Caki2 (cell line): ENCODE results near the gene KRTAP12-4. TPM values are rescaled to one million over a fixed set of nuclear protein-coding genes. Genes with fewer than 3 reads are reported as not detected.
"Not testable (repeated sequence)": the region's sequence is repeated elsewhere in the genome, so short reads cannot be mapped to it uniquely, and the experiment has no call there.

Experiments used
- DNase-seq: peaks from one replicate; pipeline ENCODE4 v3.0.0-alpha.2; 2015; ENCODE audit warnings: low read depth
- in situ Hi-C: cut with HindIII; loops from 2 replicates; pipeline ENCODE4 v1.10.0; 2016; ENCODE audit warnings: low sequenced_read_pairs, low pct_unique_long_range_greater_than_20kb, mixed read lengths
- total RNA-seq: library from RNA; depleted of rRNA; stranded (reverse); fragments of >200 nt; shearing (Covaris generic); gene quantifications from 2 replicates; pipeline ENCODE4 v1.2.3, GENCODE V29; 2014; ENCODE audit warnings: low replicate concordance; rRNA removed

The KRTAP12-4 gene, protein sequence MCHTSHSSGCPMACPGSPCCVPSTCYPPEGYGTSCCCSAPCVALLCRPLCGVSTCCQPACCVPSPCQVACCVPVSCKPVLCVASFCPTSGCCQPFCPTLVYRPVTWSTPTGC
- not detected in 2 replicates for total RNA-seq

DNA sequence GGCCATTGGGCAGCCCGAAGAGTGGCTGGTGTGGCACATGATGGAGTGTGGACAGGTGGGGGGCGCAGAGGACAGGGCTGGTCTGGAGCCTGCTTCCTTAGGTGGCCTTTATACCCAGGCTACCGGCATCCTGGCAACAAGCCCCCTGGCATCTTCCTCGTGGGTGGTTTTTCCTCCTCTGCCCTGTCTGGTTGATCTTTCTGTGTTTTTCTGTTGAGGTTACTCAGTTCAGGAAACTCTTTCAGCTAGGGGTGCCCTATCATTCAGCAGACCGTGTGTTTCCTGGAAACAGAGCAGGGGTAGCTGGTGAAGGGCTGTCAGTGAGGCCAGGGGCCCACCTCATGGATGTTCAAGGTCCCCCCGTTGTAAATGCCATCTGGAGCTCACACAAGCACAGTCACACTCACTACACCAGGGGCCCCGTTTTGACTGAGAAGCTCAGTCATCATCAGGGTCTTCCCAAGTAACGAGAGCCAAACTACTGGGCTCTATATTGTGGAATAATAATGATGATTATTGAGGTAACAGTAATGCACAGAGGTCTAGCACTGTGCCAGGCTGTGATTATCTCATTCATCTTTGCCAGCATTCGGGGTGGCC, at the start of gene KRTAP12-4:
KRTAP12-4 (minus strand) TSS at position 84 of the 600 bp plus-strand sequence; CDS start at position 39, 45 bp downstream.
- DNase-seq = no peak
- in situ Hi-C loops = no loop called here

DNA sequence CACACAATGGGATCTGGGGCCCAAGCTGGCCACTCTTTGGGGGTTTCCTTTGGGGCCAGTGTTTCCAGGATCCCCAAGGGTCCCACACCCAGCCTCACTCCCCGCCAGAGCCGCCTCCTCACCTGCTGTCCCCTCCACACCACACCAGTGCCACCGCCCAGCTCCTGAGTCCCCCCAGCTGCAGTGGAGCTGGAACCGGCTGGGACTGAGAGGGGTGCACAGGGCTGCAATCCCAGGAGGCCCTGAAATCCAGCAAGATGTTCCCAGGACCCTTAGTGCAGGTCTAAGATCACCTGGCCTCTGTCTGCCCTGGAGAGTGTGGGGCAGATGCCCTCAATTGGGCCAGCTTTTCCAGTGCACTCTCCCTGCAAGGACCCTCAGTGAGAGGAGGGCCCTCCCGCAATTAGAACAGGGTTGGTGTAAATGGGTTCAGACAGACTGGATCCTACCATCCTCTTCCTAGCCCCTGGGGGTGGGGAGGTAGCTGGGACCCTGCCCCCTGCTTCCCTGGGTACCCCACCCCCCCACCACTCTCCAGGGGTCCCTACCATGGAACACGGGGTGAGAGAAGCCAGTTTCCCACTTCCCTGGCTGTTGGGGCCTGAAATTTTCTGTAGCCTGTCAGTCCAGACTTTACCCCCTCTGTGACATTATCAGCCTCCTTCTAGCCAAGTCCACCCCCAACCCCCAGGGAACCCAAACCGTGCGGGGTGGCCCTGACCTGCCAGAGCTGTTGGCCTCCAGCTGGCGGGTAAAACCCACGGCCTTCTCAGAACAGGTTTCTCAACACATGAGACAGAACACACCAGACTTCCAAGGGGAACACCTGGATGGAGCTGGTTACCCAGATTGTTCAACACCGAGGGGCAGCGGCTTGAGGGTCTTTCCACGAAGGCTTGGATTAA, 49.5 kb upstream of the KRTAP12-4 start:
- in situ Hi-C loops = no loop called here
- no peak for DNase-seq

DNA sequence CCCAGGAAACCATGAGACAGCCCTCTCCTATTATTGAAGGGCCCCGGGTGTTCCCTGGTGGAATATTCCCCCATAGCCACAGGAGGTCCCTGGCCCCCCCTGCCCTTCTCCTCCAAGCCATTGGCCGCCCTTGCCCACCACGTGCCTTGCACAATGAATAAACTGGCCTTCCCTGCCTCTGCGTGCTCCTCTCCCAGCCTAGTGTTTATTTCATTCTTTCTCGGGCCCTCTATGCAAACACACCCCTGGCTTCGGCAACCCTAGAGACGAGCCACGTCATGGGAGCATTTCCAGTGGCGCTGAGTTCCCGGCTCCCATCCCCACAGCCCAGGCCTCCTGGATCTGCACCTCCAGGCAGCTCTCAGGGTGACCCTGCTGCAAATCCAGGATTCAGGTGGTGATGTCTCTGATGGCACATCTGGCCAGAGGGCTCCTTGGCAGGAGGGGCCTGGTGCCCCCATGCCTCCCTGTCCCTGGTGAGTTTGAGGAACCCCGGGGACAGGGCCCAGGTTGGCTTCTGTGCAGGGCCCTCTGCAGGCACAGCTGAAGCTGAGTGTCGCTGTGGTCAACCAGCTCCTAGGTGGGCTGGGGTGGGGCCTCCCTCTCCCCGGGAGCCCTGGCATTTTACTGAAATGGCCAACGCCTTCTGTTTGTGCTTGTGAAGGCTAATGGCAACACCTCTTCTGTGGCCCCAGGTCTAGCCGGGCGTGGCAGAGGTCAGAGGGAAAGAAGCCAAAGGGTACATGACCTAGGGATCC, 48.7 kb upstream of the KRTAP12-4 start:
- no peak for DNase-seq
- in situ Hi-C loops = no loop called here

DNA sequence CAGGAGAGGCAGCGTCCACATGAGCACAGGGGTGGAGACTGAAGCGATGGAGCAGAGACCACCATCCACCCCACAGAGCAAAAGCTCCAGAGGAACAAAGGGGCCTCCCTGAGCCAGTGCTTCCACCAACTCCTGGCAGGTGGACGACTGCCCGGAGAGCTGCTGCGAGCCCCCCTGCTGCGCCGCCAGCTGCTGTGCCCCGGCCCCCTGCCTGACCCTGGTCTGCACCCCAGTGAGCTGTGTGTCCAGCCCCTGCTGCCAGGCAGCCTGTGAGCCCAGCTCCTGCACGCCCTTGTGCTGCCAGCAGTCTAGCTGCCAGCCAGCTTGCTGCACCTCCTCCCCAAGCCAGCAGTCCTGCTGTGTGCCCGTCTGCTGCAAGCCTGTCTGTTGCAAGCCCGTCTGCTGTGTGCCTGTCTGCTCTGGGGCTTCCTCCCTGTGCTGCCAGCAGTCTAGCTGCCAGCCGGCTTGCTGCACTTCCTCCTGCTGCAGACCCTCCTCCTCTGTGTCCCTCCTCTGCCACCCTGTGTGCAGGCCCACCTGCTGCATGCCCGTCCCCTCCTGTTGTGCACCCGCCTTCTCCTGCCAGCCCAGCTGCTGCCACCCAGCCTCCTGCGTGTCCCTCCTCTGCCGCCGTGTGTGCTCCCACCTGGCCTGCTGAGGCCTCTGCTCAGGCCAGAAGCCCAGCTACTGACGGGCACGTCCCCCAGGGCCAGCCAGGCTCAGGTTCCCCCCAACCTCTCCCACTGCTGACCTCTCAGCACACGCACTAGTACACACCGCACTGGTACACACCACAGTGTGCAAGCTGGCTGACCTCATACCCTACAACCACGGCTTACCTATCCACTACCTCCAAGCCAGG, 47.9 kb upstream of the KRTAP12-4 start:
- no peak for DNase-seq
- in situ Hi-C loops = no loop called here

DNA sequence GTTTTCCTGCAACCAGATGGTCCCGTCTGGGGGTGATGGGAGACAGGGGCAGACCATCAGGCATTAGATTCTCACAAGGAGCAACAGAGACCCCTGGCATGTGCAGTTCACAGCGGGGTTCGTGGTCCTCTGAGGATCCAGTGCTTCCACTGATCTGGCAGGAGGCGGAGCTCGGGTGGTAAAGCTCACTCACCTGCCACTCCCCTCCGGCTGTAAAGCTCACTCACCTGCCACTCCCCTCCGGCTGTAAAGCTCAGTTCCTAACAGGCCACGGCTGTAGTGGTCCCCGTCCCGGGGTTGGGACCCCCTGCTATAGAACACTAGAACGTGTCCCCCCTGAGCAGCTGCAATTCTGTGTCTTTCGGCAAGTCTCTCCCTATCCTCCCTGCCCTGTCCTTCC, 47.1 kb upstream of the KRTAP12-4 start:
- no peak for DNase-seq
- in situ Hi-C loops = no loop called here

DNA sequence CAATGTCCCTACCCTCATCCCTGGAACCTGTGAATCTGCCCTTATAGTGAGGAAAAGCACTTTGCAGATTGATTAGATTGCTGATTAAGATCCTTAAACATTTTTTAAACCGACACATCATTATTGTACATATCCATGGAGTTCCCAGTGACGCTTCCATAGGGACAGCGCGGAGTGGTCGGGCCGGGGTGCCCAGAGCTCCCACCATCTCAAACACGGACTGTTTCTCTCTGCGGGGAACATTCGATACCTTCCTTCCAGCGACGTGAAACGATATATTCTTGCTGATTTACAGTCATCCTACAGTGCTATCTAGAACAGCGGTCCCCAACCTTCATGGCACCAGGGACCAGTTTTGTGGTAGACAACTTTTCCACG, 46.6 kb upstream of the KRTAP12-4 start:
- no peak for DNase-seq
- in situ Hi-C loops = no loop called here

DNA sequence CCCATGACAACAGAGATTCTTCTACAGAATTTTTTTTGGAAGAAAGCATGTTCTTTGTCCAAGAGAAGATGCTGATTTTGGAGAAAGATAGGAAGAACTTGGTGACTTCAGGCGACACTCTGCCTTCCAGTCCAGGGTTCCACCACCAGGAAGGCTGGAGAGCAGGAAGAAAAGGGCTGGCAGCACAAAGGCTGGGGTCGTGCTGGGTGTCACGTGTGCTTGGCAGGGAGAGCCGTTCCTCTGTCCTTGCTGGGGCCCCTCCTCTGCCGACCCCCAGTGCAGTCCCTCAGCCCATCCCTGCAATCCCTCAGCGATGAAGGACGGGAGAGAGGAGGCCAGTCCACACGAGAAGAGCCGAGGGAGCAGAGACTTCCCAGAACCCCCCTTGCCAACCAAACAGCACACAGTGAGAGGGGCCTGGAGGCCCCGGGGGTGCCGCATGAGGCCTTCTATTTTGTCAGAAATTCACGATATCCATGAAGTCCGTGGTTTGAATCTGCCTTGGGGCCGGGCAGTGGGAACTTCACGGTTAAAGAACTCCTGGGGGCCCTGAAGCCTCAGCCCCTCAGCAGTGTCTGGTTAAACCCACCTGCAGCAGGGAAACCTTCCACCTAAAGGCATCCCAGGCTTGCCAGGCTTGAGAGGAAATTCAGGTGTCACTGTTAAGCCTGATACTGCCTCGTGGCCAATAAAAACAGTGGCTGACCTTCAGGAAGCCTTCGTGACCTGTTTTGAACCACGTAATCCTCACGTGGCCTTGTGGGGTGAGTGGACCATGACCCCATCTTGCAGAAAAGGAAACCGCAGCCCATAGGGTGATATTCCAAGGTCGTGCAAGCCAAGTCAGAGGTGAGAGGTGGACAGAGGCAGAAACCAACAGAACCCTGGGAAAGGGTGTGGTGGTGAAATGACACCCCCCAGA, 45.9 kb upstream of the KRTAP12-4 start:
- DNase-seq = no peak
- in situ Hi-C loops = no loop called here

DNA sequence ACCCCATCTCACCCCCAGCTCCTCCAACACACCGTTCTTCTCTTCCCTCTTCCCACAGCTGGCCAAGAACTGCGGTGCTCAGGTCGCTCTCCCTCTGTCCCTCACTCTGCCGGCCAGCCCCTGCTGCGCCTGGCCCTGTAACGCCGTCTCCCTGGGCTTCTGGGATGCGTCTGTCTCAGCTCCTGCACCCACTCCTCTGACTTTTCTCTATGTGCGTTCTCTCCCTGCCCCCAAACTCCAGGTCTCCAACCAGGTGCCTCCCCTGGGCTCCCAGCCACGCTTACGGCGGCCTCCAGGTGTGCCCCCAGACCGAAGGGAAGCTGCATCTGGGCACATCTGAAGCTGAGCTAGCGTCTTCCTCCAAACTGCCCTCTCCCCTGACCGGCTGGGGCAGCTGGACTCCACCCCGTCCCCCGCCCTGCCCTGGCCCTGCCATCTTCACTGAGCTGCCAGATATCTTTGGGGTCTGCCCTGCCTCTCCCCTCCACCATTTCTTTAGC, 45.1 kb upstream of the KRTAP12-4 start:
- in situ Hi-C loops = no loop called here

DNA sequence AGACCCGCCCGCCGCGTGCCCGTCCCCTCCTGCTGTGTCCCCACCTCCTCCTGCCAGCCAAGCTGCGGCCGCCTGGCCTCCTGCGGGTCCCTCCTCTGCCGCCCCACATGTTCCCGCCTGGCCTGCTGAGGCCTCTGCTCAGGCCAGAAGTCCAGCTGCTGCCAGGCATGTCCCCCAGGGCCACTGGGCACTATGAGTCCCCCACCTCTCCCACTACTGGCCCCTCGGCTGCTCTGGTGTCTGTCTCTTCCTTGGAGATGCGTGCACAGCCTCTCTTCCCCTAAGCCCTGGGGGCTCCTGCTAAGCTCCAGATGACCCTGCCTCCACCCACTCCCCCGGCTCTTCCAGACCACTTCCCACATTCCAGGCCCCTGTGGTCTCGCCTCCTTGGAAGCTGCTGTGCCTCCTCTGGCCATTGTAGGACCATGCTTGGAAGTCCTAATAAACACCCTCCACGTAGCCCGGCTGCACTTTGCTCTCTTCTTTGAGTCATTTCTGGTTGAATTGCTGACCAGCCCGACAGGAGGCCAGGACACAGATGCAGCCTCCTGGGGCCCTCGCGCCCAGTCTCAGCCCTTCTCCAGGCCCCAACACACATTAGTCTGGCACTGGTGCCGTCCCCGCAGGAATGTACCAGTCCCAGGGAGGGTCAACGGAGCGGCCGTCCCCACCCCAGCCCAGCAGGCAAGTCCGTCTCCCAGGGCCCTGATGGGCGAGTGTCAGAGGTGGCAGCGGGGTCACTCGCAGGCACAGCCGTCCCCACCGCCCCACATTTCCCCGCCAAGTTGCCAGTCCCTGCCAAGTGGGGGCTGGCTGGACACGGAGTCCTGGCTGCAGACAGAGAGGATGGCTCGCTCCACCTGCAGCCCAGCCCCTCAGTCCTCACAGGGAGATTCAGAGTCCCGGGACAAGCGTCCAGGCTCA, 43.6 kb upstream of the KRTAP12-4 start:
- DNase-seq = no peak
- in situ Hi-C loops = no loop called here

More for the DNA sequence above, 45.1 kb upstream of the KRTAP12-4 start:
- DNase-seq = no peak

DNA sequence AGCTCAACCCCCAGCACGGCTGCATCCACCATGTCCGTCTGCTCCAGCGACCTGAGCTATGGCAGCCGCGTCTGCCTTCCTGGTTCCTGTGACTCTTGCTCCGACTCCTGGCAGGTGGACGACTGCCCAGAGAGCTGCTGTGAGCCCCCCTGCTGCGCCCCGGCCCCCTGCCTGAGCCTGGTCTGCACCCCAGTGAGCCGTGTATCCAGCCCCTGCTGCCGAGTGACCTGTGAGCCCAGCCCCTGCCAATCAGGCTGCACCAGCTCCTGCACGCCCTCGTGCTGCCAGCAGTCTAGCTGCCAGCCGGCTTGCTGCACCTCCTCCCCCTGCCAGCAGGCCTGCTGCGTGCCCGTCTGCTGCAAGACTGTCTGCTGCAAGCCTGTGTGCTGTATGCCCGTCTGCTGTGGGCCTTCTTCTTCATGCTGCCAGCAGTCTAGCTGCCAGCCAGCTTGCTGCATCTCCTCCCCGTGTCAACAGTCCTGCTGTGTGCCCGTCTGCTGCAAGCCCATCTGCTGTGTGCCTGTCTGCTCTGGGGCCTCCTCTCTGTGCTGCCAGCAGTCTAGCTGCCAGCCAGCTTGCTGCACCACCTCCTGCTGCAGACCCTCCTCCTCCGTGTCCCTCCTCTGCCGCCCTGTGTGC, 42.8 kb upstream of the KRTAP12-4 start, which contains the start of gene KRTAP10-12:
KRTAP10-12 (plus strand) TSS at position 1 of the 639 bp plus-strand sequence; CDS start at position 31, 30 bp downstream.
- in situ Hi-C loops, DNase-seq: not testable (repeated sequence)

DNA sequence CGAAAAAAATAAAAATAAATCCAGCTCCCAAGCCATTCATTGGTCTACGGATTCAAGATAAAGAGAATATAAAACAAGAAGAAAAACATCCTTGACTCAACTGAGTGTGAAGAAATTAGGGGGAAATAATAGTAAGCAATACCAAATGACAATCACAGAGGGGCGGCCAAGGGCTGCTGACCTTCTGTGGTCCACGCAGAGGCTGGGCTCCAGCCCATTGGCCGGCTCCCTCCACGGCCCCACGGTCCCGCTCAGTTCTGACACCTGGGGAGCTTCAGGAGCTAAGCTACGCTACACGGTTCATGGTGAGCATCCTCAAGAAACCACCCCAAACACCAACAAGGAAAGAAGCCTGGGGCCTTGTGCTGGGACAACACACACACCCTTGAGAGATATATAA, 42.1 kb upstream of the KRTAP12-4 start:
- no peak for DNase-seq

DNA sequence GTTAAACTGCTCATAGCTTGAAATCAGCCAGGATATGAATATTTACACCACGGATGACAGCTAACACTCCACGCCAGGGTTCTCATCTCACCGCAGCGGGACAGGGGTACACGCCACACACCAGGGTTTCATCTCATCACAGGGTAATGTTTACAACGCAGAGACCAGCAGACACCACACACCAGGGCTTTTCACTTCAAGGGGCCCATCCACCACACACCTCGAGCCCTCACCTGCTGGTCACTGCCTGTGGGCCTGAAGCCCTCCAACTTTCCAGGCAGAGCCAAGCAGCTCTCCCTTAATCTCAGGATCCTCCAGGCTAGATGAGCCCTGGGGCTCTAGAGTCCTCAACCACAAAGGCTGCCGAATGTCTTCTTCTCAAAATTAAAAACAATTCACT, 41.2 kb upstream of the KRTAP12-4 start:
- DNase-seq = no peak
- in situ Hi-C loops = no loop called here

More for the DNA sequence above, 42.1 kb upstream of the KRTAP12-4 start:
- in situ Hi-C loops = no loop called here

DNA sequence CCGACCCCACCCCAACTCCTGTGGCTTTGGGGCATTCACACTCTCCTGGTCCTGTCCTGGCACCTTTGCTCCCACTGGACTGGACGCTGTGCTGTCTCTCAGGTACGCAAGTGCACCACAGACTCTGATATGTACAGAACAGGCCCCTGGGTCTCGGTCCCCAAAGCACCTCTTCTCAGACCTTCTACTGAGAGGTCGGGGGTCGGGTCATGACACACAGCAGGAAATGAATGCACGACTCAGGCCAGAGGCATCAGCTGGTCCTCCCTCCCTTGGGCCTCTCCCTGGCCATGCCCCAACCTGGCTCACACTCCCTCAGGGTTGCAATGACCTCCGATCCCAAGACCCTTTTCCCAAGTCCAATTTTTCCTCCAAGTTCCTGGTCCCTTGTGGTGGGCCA, 40.7 kb upstream of the KRTAP12-4 start:
- no peak for DNase-seq
- in situ Hi-C loops = no loop called here

DNA sequence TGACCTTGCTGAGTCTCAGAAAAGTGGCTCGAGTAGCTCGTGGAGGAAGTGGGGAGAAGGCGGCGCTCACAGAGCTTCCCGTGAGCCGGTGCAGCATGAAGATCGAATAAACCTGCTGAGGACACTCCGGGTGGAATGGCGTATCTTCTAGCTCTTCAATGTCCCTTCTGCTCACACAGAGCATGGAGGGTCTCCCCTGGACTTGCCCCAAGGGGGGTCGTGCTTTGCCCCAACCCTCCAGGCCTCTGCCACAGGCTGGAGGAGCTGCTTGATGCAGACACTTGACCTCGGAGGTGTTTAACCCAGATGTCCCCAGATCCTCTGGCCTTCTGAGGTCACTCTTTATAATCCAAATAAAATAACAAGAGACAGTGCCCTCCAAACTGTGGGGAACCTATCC, 40.3 kb upstream of the KRTAP12-4 start:
- DNase-seq = no peak
- in situ Hi-C loops = no loop called here

DNA sequence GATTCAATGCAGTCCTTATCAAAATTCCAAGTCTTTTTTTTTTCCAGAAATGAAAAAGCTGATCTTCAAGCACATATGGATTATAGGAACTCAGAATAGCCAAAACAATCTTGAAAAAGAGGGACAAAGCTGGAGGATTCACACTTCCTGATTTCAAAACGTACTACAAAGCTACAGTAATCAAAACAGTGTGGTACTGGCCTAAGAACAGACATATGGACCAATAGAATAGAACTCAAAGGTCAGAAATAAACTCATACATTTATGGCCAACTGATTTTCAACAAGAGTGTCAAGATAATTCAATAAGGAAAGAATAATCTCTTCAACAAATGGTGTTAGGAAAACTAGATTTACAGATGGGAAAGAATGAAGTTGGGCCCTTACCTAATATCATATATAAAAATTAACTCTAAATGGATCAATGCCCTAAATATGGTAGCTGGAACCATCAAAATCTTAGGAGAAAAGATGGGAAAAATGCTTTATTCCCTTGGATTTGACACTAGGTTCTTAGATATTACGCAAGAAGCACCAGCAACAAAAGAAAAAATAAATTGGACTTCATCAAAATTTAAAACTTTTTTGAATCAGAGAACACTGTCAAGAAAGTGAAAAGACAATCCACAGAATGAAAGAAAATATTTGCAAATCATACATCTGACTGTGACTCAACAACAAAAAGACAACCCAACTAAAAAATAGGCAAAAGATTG, 38.5 kb upstream of the KRTAP12-4 start:
- DNase-seq = no peak
- in situ Hi-C loops = no loop called here
